ENCODE measurements around the gene TAAR8.
"Not testable (repeated sequence)": the region's sequence is repeated elsewhere in the genome, so short reads cannot be mapped to it uniquely, and the experiment has no call there.

TAAR8 gene

DNA sequence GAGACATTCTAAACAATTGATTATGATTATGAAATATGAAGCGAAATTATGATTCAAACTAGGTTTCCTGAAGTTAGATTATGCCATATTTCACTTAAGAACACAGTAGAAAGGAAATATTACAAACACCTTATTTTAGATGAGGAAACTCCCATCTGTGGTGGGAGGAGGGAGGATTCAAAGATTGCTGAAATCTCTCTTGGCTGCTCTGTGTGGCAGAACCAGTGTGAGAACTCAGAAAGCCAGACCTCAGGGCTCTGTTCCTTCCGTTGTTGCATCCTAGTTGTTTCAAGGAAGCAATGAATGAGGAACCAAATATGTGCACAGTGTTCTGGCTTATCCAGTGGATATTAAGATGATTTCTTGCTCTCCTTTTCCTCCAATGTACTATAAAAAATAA, 35.0 kb downstream of the TAAR8 start:
- Histone ChIP-seq H3K4me3 (ENCODE audit: low read length) (no peak overlapping the region), H3K9me3 (ENCODE audit: insufficient read depth, low read depth, low read length) (no peaks in the 10 kb centered on the region), H3K27ac (ENCODE audit: low read depth, low read length) (no peak overlapping the region), H3K4me1 (ENCODE audit: insufficient read depth, low read length) (peaks cover 3% of the 10 kb centered on the region), H3K27me3 (ENCODE audit: insufficient read depth, low read length) (no peaks in the 10 kb centered on the region), H3K9ac (ENCODE audit: low read depth, low read length) (no peak overlapping the region), H3K36me3 (ENCODE audit: insufficient read depth, low read length) (no peaks in the 10 kb centered on the region)
- 86% methylated on average over 1 of the region's 2 CpGs for WGBS

DNA sequence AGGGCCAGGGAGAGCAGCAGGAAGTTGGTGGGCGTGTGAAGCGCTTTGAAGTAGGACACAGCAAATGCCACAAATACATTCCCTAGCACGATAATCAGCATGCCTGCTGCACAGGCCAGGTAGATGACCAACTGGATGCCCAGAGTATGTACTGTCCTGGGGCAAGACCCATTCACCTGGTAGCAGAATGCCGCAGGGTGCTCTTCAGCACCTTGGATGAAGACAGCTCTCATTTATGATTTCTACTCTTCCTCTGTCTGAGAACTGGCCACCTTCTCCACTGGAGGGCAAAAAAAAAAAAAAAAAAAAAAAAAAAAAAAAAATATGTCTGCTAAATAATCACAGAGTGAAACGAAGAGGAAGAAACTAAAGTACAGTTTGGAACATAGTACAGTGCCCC, 37.0 kb downstream of the TAAR8 start, which contains the start of gene TAAR5:
TSS of gene TAAR5 (minus strand) at position 288 of the 400 bp plus-strand sequence. CDS start at position 233, 55 bp downstream.
- Histone ChIP-seq H3K4me1 (ENCODE audit: insufficient read depth, low read length) (no peaks in the 10 kb centered on the region), H3K36me3 (ENCODE audit: insufficient read depth, low read length) (no peaks in the 10 kb centered on the region), H3K9ac (ENCODE audit: low read depth, low read length) (no peak within 1 kb of the TSS), H3K9me3 (ENCODE audit: insufficient read depth, low read depth, low read length) (no peaks in the 10 kb centered on the region), H3K27ac (ENCODE audit: low read depth, low read length) (no peak within 1 kb of the TSS), H3K4me3 (ENCODE audit: low read length) (no peak within 1 kb of the TSS), H3K27me3 (ENCODE audit: insufficient read depth, low read length) (no peaks in the 10 kb centered on the region)
- 93% methylated on average over 5 of the region's 5 CpGs for WGBS

DNA sequence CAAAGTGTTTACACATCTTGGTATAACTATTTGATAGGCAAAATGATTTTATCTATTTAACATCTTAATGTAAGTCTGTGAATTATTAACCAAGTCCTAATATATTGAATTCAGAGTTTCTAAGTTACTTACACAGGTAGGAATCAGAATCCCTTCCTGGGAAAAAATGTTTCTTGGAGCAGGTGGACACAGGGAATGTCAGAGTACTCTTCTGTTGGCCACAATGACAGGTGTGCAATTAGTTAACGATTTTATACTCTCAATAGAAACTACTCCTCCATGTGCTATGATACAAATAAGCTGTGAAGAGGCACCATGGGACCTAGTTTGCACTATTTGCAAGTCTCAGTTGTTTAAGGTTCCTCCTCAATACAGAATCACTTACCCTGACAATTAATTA, 37.9 kb downstream of the TAAR8 start:
- Histone ChIP-seq H3K36me3 (ENCODE audit: insufficient read depth, low read length) (no peaks in the 10 kb centered on the region), H3K4me1 (ENCODE audit: insufficient read depth, low read length) (no peaks in the 10 kb centered on the region), H3K27me3 (ENCODE audit: insufficient read depth, low read length) (no peaks in the 10 kb centered on the region), H3K9me3 (ENCODE audit: insufficient read depth, low read depth, low read length) (no peaks in the 10 kb centered on the region), H3K27ac (ENCODE audit: low read depth, low read length) (no peak overlapping the region), H3K9ac (ENCODE audit: low read depth, low read length) (no peak overlapping the region), H3K4me3 (ENCODE audit: low read length) (no peak overlapping the region)
- WGBS: 86% methylated on average over 1 of the region's 1 CpG

DNA sequence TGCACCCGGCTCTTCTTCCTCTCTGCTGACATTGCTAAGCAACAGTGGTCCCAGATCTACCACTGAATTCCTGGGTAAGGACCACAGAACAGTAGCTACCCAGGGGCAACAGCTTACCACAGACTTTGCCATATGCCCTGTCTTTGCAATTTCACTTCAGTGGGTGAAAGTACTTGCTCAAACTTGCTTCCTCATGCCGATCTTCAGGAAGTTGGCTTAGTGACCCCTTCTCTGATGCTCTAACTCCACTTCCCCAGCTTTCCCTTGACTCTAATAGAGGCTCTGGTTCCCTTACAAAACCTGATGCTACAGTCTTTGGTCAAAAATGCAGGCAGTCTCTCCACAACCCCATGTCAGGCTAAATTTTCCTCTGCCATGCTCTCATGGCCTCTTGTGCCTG, 40.4 kb downstream of the TAAR8 start:
- H3K36me3 ChIP-seq (ENCODE audit: insufficient read depth, low read length): no peaks in the 10 kb centered on the region
- no peak overlapping the region for H3K4me3 ChIP-seq (ENCODE audit: low read length)
- H3K9ac ChIP-seq (ENCODE audit: low read depth, low read length): no peak overlapping the region
- no peak overlapping the region for H3K27ac ChIP-seq (ENCODE audit: low read depth, low read length)
- 91% methylated on average over 2 of the region's 2 CpGs for WGBS
- no peaks in the 10 kb centered on the region for H3K4me1 ChIP-seq (ENCODE audit: insufficient read depth, low read length)
- H3K27me3 ChIP-seq (ENCODE audit: insufficient read depth, low read length): no peaks in the 10 kb centered on the region
- H3K9me3 ChIP-seq (ENCODE audit: insufficient read depth, low read depth, low read length): no peaks in the 10 kb centered on the region

DNA sequence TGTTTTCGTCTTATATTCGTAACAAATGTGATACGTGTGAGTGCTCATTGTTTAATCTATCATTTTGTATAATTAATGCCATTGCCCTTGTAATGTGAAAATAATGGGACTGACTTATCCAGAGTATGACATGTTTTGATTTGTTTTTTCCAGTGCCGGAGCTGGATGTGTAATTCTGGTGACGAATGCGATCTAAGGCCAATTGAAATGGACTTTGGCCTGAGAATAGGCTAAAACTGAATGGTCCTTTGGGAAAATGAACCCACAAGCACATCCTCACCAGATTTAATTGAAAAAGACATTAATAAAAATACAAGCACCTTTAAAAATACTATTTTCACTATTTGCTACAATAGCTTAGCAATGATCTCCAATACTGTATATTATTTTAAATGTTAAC, 43.7 kb downstream of the TAAR8 start:
- Histone ChIP-seq H3K9me3 (ENCODE audit: insufficient read depth, low read depth, low read length) (no peaks in the 10 kb centered on the region), H3K36me3 (ENCODE audit: insufficient read depth, low read length) (no peaks in the 10 kb centered on the region), H3K27me3 (ENCODE audit: insufficient read depth, low read length) (no peaks in the 10 kb centered on the region; the same call in 1 of the 2 replicates), H3K27ac (ENCODE audit: low read depth, low read length) (no peak overlapping the region), H3K9ac (ENCODE audit: low read depth, low read length) (no peak overlapping the region), H3K4me1 (ENCODE audit: insufficient read depth, low read length) (no peaks in the 10 kb centered on the region), H3K4me3 (ENCODE audit: low read length) (no peak overlapping the region)
- WGBS: 92% methylated on average over 6 of the region's 6 CpGs

DNA sequence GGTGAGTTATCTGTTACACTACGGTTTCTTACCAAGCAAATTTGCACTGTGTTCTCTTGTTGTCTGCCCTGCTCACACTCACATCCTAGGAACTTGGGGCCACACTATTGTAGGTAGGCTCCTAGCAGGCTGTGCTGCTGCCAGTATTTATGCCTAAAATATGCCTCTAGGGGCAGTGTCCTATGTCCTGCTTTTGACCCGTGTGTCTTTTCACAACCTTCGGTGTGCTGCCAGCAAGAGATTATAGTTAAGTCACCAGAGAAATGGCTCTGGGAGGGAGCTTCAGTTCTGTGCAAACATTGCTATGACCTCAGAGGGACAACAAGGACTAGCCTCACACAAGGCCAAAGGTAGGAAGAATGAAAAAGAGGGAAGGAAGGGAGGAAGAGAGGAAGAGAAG, 46.0 kb downstream of the TAAR8 start:
- Histone ChIP-seq H3K4me1 (ENCODE audit: insufficient read depth, low read length) (no peaks in the 10 kb centered on the region), H3K9ac (ENCODE audit: low read depth, low read length) (no peak overlapping the region), H3K4me3 (ENCODE audit: low read length) (no peak overlapping the region), H3K27me3 (ENCODE audit: insufficient read depth, low read length) (no peaks in the 10 kb centered on the region; the same call in 1 of the 2 replicates), H3K9me3 (ENCODE audit: insufficient read depth, low read depth, low read length) (no peaks in the 10 kb centered on the region), H3K36me3 (ENCODE audit: insufficient read depth, low read length) (no peaks in the 10 kb centered on the region), H3K27ac (ENCODE audit: low read depth, low read length) (no peak overlapping the region)
- 53% methylated on average over 3 of the region's 3 CpGs for WGBS

DNA sequence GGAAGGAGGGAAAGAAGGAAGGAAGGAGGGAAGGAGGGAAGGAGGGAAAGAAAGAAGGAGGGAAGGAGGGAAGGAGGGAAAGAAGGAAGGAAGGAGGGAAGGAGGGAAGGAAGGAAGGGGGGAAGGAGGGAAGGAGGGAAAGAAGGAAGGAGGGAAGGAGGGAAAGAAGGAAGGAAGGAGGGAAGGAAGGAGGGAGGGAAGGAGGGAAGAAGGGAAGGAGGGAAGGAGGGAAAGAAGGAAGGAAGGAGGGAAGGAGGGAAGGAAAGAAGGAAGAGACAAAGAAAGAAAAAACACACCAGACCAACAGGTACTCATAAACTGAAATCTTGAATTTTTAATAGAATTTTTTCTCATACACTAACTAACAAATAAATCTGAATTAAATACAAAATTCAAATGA, 48.4 kb downstream of the TAAR8 start:
- H3K9ac ChIP-seq (ENCODE audit: low read depth, low read length); H3K9me3 ChIP-seq (ENCODE audit: insufficient read depth, low read depth, low read length): not testable (repeated sequence)

More for the DNA sequence above, 48.4 kb downstream of the TAAR8 start:
- not testable (repeated sequence) for H3K4me1 ChIP-seq (ENCODE audit: insufficient read depth, low read length); H3K27me3 ChIP-seq (ENCODE audit: insufficient read depth, low read length); H3K4me3 ChIP-seq (ENCODE audit: low read length); H3K27ac ChIP-seq (ENCODE audit: low read depth, low read length); H3K36me3 ChIP-seq (ENCODE audit: insufficient read depth, low read length)
